ENCODE measurements around the gene APC2. TPM values are rescaled to one million over a fixed set of nuclear protein-coding genes. Genes with fewer than 3 reads are reported as not detected.

The APC2 gene
- total and polyA plus RNA-seq, 2 donors (not counting 1 experiment from before 2014, with no cell fraction given), result 0.12 to 0.16 TPM

- POLR2A ChIA-PET, result interaction anchor here (0.6 to 1.2 kb wide), 6 partner anchors 50 to 489 kb away, joined by 3 to 9 read pairs (median 4); partner anchors contain the start of gene CIRBP
Observed at GRCh38 chr19:1408300-1409203, 41.4 kb upstream of the APC2 start.

More at GRCh38 chr19:1408300-1409203, 41.4 kb upstream of the APC2 start:
- Histone ChIP-seq H4K20me1 (ENCODE audit: control insufficient read depth, insufficient read depth, low read length, poor library complexity, severe bottlenecking) (peaks cover 59% of the 10 kb centered on the region), H3K27ac (ENCODE audit: low read length in 2 of 2) (peak overlapping the region; percentile 78 to 95), H3K9ac (ENCODE audit: low read length) (peak overlapping the region; percentile 88), H3K4me3 (ENCODE audit: control extremely low read depth in 1 of 5, extremely low read depth in 1 of 5, insufficient read depth in 1 of 5, low read depth in 2 of 5, low read length in 4 of 5) (peak overlapping the region; percentile 48 to 99 (median 92)), H2AFZ (ENCODE audit: insufficient read depth, low read depth, low read length, poor library complexity, severe bottlenecking) (peak overlapping the region; percentile 42), H3K27me3 (replicated peaks in 1 of 4; ENCODE audit: control extremely low read depth in 1 of 4, control insufficient read depth in 3 of 4, insufficient read depth in 4 of 4, low read length in 3 of 4) (peaks cover 0 to 6% (median 0%) of the 10 kb centered on the region in 4 experiments), H3K79me2 (ENCODE audit: control insufficient read depth, insufficient read depth, low read length) (peaks cover 58% of the 10 kb centered on the region), H3K4me2 (replicated peaks; ENCODE audit: low read depth, low read length, poor library complexity, severe bottlenecking) (peak overlapping the region; percentile 92), H3K9me3 (ENCODE audit: control extremely low read depth in 1 of 3, control insufficient read depth in 2 of 3, insufficient read depth in 1 of 3, low read length in 2 of 3) (no peaks in the 10 kb centered on the region), H3K36me3 (replicated peaks in 1 of 2; ENCODE audit: control extremely low read depth in 1 of 2, control insufficient read depth in 1 of 2, extremely low read depth in 1 of 2, insufficient read depth in 2 of 2, low read length in 1 of 2) (peaks cover 0 to 9% of the 10 kb centered on the region in 2 experiments), H3K4me1 (ENCODE audit: control insufficient read depth in 2 of 2, insufficient read depth in 2 of 2, low read length in 2 of 2) (peaks cover 25 to 47% of the 10 kb centered on the region in 2 donors)
- H3K9me3 Mint-ChIP-seq (ENCODE audit: insufficient read depth), result no peaks in the 10 kb centered on the region
- CTCF ChIA-PET, result interaction anchor here (0.9 kb wide), 1 partner anchor 26 kb away, joined by 3 read pairs; no protein-coding TSS in a partner anchor
- H3K4me3 Mint-ChIP-seq, result peak overlapping the region; percentile 92
- TF ChIP-seq EZH2 (IDR thresholded peaks at IDR 0.05; ENCODE audit: borderline replicate concordance, insufficient read depth, low read depth, low read length, poor library complexity, severe bottlenecking) (no peak), CTCF (IDR thresholded peaks at IDR 0.05) (no peak)
- peak overlapping the region; percentile 92 for H3K27ac Mint-ChIP-seq
- DNase-seq, result peak; percentile 68
- peaks cover 44% of the 10 kb centered on the region for H3K4me1 Mint-ChIP-seq
- no peak for ATAC-seq (ENCODE audit: low read depth)
- WGBS (ENCODE audit: insufficient coverage), result under 1% methylated on average over 63 of the region's 69 CpGs
- no peaks in the 10 kb centered on the region for H3K27me3 Mint-ChIP-seq
- intact Hi-C loops (cut with micrococcal nuclease), result loop anchor here (5.0 kb wide), 1 partner anchor 836 kb away; the partner anchor contains the start of gene BSG
